B cell (primary cell): ENCODE data around the gene SMIM36. TPM values are rescaled to one million over a fixed set of nuclear protein-coding genes. Genes with fewer than 3 reads are reported as not detected.
"Not testable (repeated sequence)": the region's sequence is repeated elsewhere in the genome, so short reads cannot be mapped to it uniquely, and the experiment has no call there.

Experiments
- ATAC-seq: fragments of 200-7000 bp; cut with Tn5 transposase; one replicate; pipeline ENCODE4 v1.10.0; 2021; ENCODE audit warnings: low read depth, mild to moderate bottlenecking, moderate number of reproducible peaks, moderate library complexity
- CTCF ChIA-PET: fragments of 350-600 bp; sonication (Branson Sonifier 250); formaldehyde crosslinking; loops from one replicate; lab custom pipeline; 2021; ENCODE audit warnings: antibody characterized with exemption, inconsistent platforms; lab: Charles Lee
- POLR2A ChIA-PET: fragments of 350-600 bp; sonication (Branson Sonifier 250); formaldehyde crosslinking; loops from one replicate; lab custom pipeline; 2021; ENCODE audit warnings: antibody characterized with exemption; lab: Charles Lee
- DNase-seq: peaks from one replicate; pipeline ENCODE4 v3.0.0; 2013
- H2AFZ ChIP-seq: 2 replicates; pipeline ENCODE4 v1.6.1; 2012; ENCODE audit warnings: mild to moderate bottlenecking, low read depth, low read length; ENCODE audit not compliant: insufficient read depth, poor library complexity, severe bottlenecking
- H3K27ac ChIP-seq, 2 donors: 1 replicate in 1 of 2; 2 replicates in 1 of 2; pipeline ENCODE4 v1.5.1; 2012 to 2013; ENCODE audit warnings: low read length in 2 of 2, mild to moderate bottlenecking in 2 of 2, moderate library complexity in 1 of 2
- H3K27me3 ChIP-seq, 4 experiments: fragments of 200-600 bp in 1 of 4; sonication (generic) in 1 of 4; replicated peaks in 1 of 4; 1 replicate in 2 of 4; 2 replicates in 2 of 4; pipeline versions ENCODE4 v1.6.1 to v1.7.0; 2013 to 2016; ENCODE audit warnings: low read length in 3 of 4, mild to moderate bottlenecking in 2 of 4, mixed read lengths in 1 of 4, moderate library complexity in 1 of 4; ENCODE audit not compliant: insufficient read depth in 4 of 4, control insufficient read depth in 3 of 4; ENCODE audit errors: control extremely low read depth in 1 of 4
- H3K36me3 ChIP-seq, 2 experiments: replicated peaks in 1 of 2; 1 replicate in 1 of 2; 2 replicates in 1 of 2; pipeline versions ENCODE4 v1.6.1 to v1.7.1; 2013; ENCODE audit warnings: low read length in 1 of 2; ENCODE audit not compliant: insufficient read depth in 2 of 2, control insufficient read depth in 1 of 2; ENCODE audit errors: control extremely low read depth in 1 of 2, extremely low read depth in 1 of 2
- H3K4me1 ChIP-seq, 2 donors: fragments of 200-600 bp in 1 of 2; sonication (generic) in 1 of 2; 1 replicate in 1 of 2; 2 replicates in 1 of 2; pipeline versions ENCODE4 v1.5.1 to v1.6.1; 2013 to 2017; ENCODE audit warnings: low read length in 2 of 2; ENCODE audit not compliant: control insufficient read depth in 2 of 2, insufficient read depth in 2 of 2
- H3K4me2 ChIP-seq: replicated peaks from 2 replicates; pipeline ENCODE3; 2012; ENCODE audit warnings: mild to moderate bottlenecking, low read depth, low read length; ENCODE audit not compliant: poor library complexity, severe bottlenecking
- H3K4me3 ChIP-seq, 5 experiments: fragments of 200-600 bp in 1 of 5; sonication (generic) in 1 of 5; 1 replicate in 3 of 5; 2 replicates in 2 of 5; pipeline versions ENCODE4 v1.5.1 to v1.7.0; 2011 to 2016; ENCODE audit warnings: low read length in 4 of 5, mild to moderate bottlenecking in 4 of 5, low read depth in 2 of 5, control low read depth in 1 of 5, moderate library complexity in 1 of 5; ENCODE audit not compliant: insufficient read depth in 1 of 5; ENCODE audit errors: control extremely low read depth in 1 of 5, extremely low read depth in 1 of 5
- H3K79me2 ChIP-seq: fragments of 200-600 bp; sonication (generic); one replicate; pipeline ENCODE4 v1.6.0; 2016; ENCODE audit warnings: low read length; ENCODE audit not compliant: control insufficient read depth, insufficient read depth
- H3K9ac ChIP-seq: fragments of 200-600 bp; sonication (generic); 2 replicates; pipeline ENCODE4 v1.6.1; 2017; ENCODE audit warnings: mild to moderate bottlenecking, low read length, moderate library complexity
- H3K9me3 ChIP-seq, 3 donors: one replicate each; pipeline versions ENCODE4 v1.6.1 to v1.7.1; 2013; ENCODE audit warnings: low read length in 2 of 3; ENCODE audit not compliant: control insufficient read depth in 2 of 3, insufficient read depth in 1 of 3; ENCODE audit errors: control extremely low read depth in 1 of 3
- H4K20me1 ChIP-seq: 2 replicates; pipeline ENCODE4 v1.6.0; 2012; ENCODE audit warnings: mild to moderate bottlenecking, low read length; ENCODE audit not compliant: insufficient read depth, control insufficient read depth, poor library complexity, severe bottlenecking
- H3K27ac Mint-ChIP-seq: one replicate; pipeline ENCODE4 v1.8.0; 2021; ENCODE audit warnings: mixed read lengths
- H3K27me3 Mint-ChIP-seq: one replicate; pipeline ENCODE4 v1.8.0; 2021; ENCODE audit warnings: mixed read lengths
- H3K4me1 Mint-ChIP-seq: one replicate; pipeline ENCODE4 v1.8.0; 2021; ENCODE audit warnings: mixed read lengths
- H3K4me3 Mint-ChIP-seq: one replicate; pipeline ENCODE4 v1.8.0; 2021; ENCODE audit warnings: mixed read lengths
- H3K9me3 Mint-ChIP-seq: one replicate; pipeline ENCODE4 v1.8.0; 2022; ENCODE audit warnings: mixed read lengths; ENCODE audit not compliant: insufficient read depth
- WGBS: methylation state at CpG from one replicate; pipeline ENCODE4 v1.1.5; 2013; ENCODE audit warnings: missing lambda C conversion rate; ENCODE audit not compliant: insufficient coverage; 5-methylcytosine and 5-hydroxymethylcytosine counted together
- intact Hi-C: fragments of 100-400 bp; cut with micrococcal nuclease; formaldehyde crosslinking; loops from one replicate; pipeline ENCODE4 v1.10.0; 2022
- polyA plus RNA-seq: library from polyadenylated mRNA; depleted of rRNA; stranded (reverse); fragments of >200 nt; gene quantifications from 2 replicates; pipeline ENCODE4 v1.2.3, GENCODE V29; 2012
- total RNA-seq, 2 donors: library from RNA; stranded (reverse); fragments of 120-200 nt in 1 of 2; gene quantifications; 1 replicate in 1 of 2; 2 replicates in 1 of 2; pipeline versions ENCODE4 v1.2.3 to v1.2.4, GENCODE V29; 2013 to 2022
- TF ChIP-seq, protein P1 (sequence below): fragments of 200-600 bp; IDR thresholded peaks from one replicate; pipeline ENCODE4 v1.8.0; 2022; ENCODE audit warnings: antibody characterized with exemption, mild to moderate bottlenecking

Gene SMIM36
- total and polyA plus RNA-seq, 2 donors (not counting 1 experiment from before 2014, with no cell fraction given): not detected

DNA sequence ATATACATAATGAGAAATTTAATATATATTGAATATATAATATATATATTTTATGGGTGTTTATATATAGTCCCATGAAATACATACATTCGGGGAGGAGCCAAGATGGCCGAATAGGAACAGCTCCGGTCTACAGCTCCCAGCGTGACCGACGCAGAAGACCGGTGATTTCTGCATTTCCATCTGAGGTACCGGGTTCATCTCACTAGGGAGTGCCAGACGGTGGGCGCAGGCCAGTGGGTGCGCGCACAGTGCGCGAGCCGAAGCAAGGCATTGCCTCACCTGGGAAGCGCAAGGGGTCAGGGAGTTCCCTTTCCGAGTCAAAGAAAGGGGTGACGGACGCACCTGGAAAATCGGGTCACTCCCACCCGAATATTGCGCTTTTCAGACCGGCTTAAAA, 9.6 kb downstream of the SMIM36 start:
- H3K27ac ChIP-seq, H3K4me2 ChIP-seq, H3K4me3 Mint-ChIP-seq, intact Hi-C loops, DNase-seq, H3K4me1 Mint-ChIP-seq, H3K79me2 ChIP-seq, H2AFZ ChIP-seq, H3K36me3 ChIP-seq, H3K9me3 ChIP-seq, H3K27me3 ChIP-seq, H3K9me3 Mint-ChIP-seq, POLR2A ChIA-PET, CTCF ChIA-PET, H3K4me3 ChIP-seq, H3K27ac Mint-ChIP-seq, H4K20me1 ChIP-seq, H3K9ac ChIP-seq, H3K27me3 Mint-ChIP-seq, ATAC-seq, H3K4me1 ChIP-seq: not testable (repeated sequence)
- 77% methylated on average over 6 of the region's 23 CpGs for WGBS

- Histone ChIP-seq H3K4me1 (no peaks in the 10 kb centered on the region), H3K79me2 (no peaks in the 10 kb centered on the region), H3K4me3 (no peak overlapping the region), H2AFZ (no peak overlapping the region), H4K20me1 (no peaks in the 10 kb centered on the region), H3K9me3 (no peaks in the 10 kb centered on the region), H3K27me3 (no peaks in the 10 kb centered on the region), H3K36me3 (no peaks in the 10 kb centered on the region), H3K9ac (no peak overlapping the region), H3K27ac (no peak overlapping the region), H3K4me2 (no peak overlapping the region)
- no peak overlapping the region for H3K4me3 Mint-ChIP-seq
- no peak for ATAC-seq
- TF ChIP-seq, protein P1, sequence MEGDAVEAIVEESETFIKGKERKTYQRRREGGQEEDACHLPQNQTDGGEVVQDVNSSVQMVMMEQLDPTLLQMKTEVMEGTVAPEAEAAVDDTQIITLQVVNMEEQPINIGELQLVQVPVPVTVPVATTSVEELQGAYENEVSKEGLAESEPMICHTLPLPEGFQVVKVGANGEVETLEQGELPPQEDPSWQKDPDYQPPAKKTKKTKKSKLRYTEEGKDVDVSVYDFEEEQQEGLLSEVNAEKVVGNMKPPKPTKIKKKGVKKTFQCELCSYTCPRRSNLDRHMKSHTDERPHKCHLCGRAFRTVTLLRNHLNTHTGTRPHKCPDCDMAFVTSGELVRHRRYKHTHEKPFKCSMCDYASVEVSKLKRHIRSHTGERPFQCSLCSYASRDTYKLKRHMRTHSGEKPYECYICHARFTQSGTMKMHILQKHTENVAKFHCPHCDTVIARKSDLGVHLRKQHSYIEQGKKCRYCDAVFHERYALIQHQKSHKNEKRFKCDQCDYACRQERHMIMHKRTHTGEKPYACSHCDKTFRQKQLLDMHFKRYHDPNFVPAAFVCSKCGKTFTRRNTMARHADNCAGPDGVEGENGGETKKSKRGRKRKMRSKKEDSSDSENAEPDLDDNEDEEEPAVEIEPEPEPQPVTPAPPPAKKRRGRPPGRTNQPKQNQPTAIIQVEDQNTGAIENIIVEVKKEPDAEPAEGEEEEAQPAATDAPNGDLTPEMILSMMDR: no peak
- no peak overlapping the region for H3K27ac Mint-ChIP-seq
- peaks cover 7% of the 10 kb centered on the region for H3K27me3 Mint-ChIP-seq
- intact Hi-C loops: no loop called here
- CTCF ChIA-PET: interaction anchor here (0.8 to 1.5 kb wide), 2 partner anchors 14 to 63 kb away, joined by 3 read pairs; no protein-coding TSS in a partner anchor
- no peaks in the 10 kb centered on the region for H3K9me3 Mint-ChIP-seq
- POLR2A ChIA-PET: no interaction called here
- H3K4me1 Mint-ChIP-seq: no peaks in the 10 kb centered on the region
- WGBS: 75% methylated on average over 1 of the region's 3 CpGs
- no peak for DNase-seq
Observed at GRCh38 chr17:55500103-55500502, 11.1 kb downstream of the SMIM36 start.
